ENCODE data around the gene FAM13A. TPM values are rescaled to one million over a fixed set of nuclear protein-coding genes. Genes with fewer than 3 reads are reported as not detected.

The FAM13A gene
- total and polyA plus RNA-seq, 2 of the 4 experiments (the other 2 are of a cell fraction): 13.1 to 22.0 TPM

- ChIA-PET POLR2A (ENCODE audit: unreplicated experiment) (no interaction called here), CTCF (interaction anchor here (0.6 kb wide), 1 partner anchor 116 kb away, joined by 3 read pairs; no protein-coding TSS in a partner anchor)
- Histone ChIP-seq H3K4ac (ENCODE audit: low read depth, low read length) (peak overlapping the region; percentile 61; the same call in 1 of the 2 replicates), H3K18ac (ENCODE audit: low read depth, low read length) (peak overlapping the region; percentile 42; the same call in 1 of the 2 replicates), H3K9me1 (ENCODE audit: insufficient read depth, low read length) (peaks cover 2% of the 10 kb centered on the region; the same call in 1 of the 2 replicates), H2AK5ac (ENCODE audit: low read depth, low read length) (no peak overlapping the region), H3K27ac (ENCODE audit: insufficient read depth, low read length) (peak overlapping the region; percentile 63; the same call in 1 of the 2 replicates), H2AFZ (replicated peaks; ENCODE audit: low read length, poor library complexity) (no peak overlapping the region), H3K79me1 (ENCODE audit: low read depth in 1 of 2, low read length in 2 of 2) (peaks cover 9 to 30% of the 10 kb centered on the region in 2 experiments), H2BK20ac (ENCODE audit: low read depth, low read length) (no peak overlapping the region), H2BK5ac (ENCODE audit: low read depth, low read length, poor library complexity, severe bottlenecking) (peak overlapping the region; percentile 79), H3K23ac (ENCODE audit: low read depth, low read length) (peak overlapping the region; percentile 91; the same call in 1 of the 2 replicates), H3K4me2 (ENCODE audit: low read depth, low read length) (peak overlapping the region; percentile 72), H2AK9ac (replicated peaks; ENCODE audit: low read depth, low read length, poor library complexity) (no peak overlapping the region), H4K8ac (ENCODE audit: low read depth in 2 of 2, low read length in 2 of 2) (0 out of 4 replicates have a peak overlapping the region, but pooled peaks of 1 of the 2 experiments have one; percentile 11), H3K9ac (ENCODE audit: low read depth, low read length) (peak overlapping the region; percentile 79), H3K9me3 (ENCODE audit: control insufficient read depth, insufficient read depth, low read length) (no peaks in the 10 kb centered on the region), H3K36me3 (ENCODE audit: control insufficient read depth, insufficient read depth, low read length) (no peaks in the 10 kb centered on the region), H3K4me3 (ENCODE audit: insufficient read depth, low read depth, low read length) (peak overlapping the region; percentile 58), H2BK120ac (ENCODE audit: low read depth, low read length) (no peak overlapping the region), H4K20me1 (ENCODE audit: insufficient read depth, low read length) (peaks cover 4% of the 10 kb centered on the region; the same call in 1 of the 2 replicates), H4K5ac (ENCODE audit: low read depth, low read length) (no peak overlapping the region), H2BK15ac (ENCODE audit: low read depth, low read length) (0 out of 3 replicates have a peak overlapping the region, but pooled peaks have one; percentile 50), H4K91ac (ENCODE audit: insufficient read depth, low read depth, low read length) (no peak overlapping the region), H3K27me3 (ENCODE audit: control insufficient read depth, insufficient read depth, low read length) (no peaks in the 10 kb centered on the region), H3K56ac (ENCODE audit: extremely low read depth, insufficient read depth, low read length) (0 out of 2 replicates have a peak overlapping the region, but pooled peaks have one; percentile 58), H3K14ac (replicated peaks; ENCODE audit: low read depth, low read length) (peak overlapping the region; percentile 34; the same call in 1 of the 2 replicates), H3K4me1 (ENCODE audit: control insufficient read depth, insufficient read depth, low read length) (peaks cover 2% of the 10 kb centered on the region)
- DNase-seq (peak; percentile 6), ATAC-seq (ENCODE audit: low read depth) (no peak)
- TF ChIP-seq SMC3 (IDR thresholded peaks at IDR 0.05; ENCODE audit: low read depth, low read length) (no peak), MAFK (IDR thresholded peaks at IDR 0.05; ENCODE audit: low read depth, low read length) (no peak), MAZ (IDR thresholded peaks at IDR 0.05; ENCODE audit: borderline replicate concordance, low read depth, low read length) (no peak), MXI1 (IDR thresholded peaks at IDR 0.05; ENCODE audit: borderline replicate concordance, low read depth, low read length) (no peak), CHD1 (IDR thresholded peaks at IDR 0.05; ENCODE audit: low read depth, low read length) (no peak), BHLHE40 (IDR thresholded peaks at IDR 0.05; ENCODE audit: low read depth, low read length) (no peak), FOS (IDR thresholded peaks at IDR 0.05; ENCODE audit: low read depth, low read length) (no peak), RFX5 (IDR thresholded peaks at IDR 0.05; ENCODE audit: low read depth, low read length) (no peak), NFE2L2 (IDR thresholded peaks at IDR 0.05; ENCODE audit: low read depth, low read length) (no peak), RCOR1 (IDR thresholded peaks at IDR 0.05; ENCODE audit: insufficient replicate concordance, low read length) (no peak)
- TF ChIP-seq, protein P1, sequence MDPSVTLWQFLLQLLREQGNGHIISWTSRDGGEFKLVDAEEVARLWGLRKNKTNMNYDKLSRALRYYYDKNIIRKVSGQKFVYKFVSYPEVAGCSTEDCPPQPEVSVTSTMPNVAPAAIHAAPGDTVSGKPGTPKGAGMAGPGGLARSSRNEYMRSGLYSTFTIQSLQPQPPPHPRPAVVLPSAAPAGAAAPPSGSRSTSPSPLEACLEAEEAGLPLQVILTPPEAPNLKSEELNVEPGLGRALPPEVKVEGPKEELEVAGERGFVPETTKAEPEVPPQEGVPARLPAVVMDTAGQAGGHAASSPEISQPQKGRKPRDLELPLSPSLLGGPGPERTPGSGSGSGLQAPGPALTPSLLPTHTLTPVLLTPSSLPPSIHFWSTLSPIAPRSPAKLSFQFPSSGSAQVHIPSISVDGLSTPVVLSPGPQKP (IDR thresholded peaks at IDR 0.05; ENCODE audit: borderline replicate concordance, low read depth, low read length): no peak
- in situ Hi-C loops (cut with MboI; ENCODE audit: low sequenced_read_pairs): loop anchor here (25.0 kb wide), 1 partner anchor 285 kb away; no protein-coding TSS in a partner anchor
- dilution Hi-C loops (cut with HindIII; ENCODE audit: low sequenced_read_pairs, unreplicated experiment): no loop called here
- WGBS, 2 experiments (ENCODE audit: extremely low coverage in 2 of 2, insufficient read length in 1 of 2): no CpG with 5 or more reads among the region's 4 CpGs
- intact Hi-C loops (cut with micrococcal nuclease): loop anchor here (5.0 kb wide), 2 partner anchors 45 to 290 kb away; no protein-coding TSS in a partner anchor
- BruUV-seq (replicated peaks): no TSS peak
These were observed 234.8 kb downstream of the FAM13A start for GRCh38 chr4:88822034-88822789.

All from IMR-90 (cell line).